CD4-positive, alpha-beta T cell (primary cell): ENCODE results near the gene ZNF385D. TPM values are rescaled to one million over a fixed set of nuclear protein-coding genes. Genes with fewer than 3 reads are reported as not detected.

Experiments
- ATAC-seq: fragments of 200-7000 bp; cut with Tn5 transposase; one replicate; pipeline ENCODE4 v1.10.0; 2022; ENCODE audit warnings: mild to moderate bottlenecking; ENCODE audit not compliant: poor library complexity
- CTCF ChIA-PET: fragments of 350-600 bp; sonication (Branson Sonifier 250); formaldehyde crosslinking; loops from one replicate; lab custom pipeline; 2021; ENCODE audit warnings: antibody characterized with exemption, inconsistent platforms; lab: Charles Lee
- POLR2A ChIA-PET: fragments of 350-600 bp; sonication (Branson Sonifier 250); formaldehyde crosslinking; loops from one replicate; lab custom pipeline; 2021; ENCODE audit warnings: antibody characterized with exemption, inconsistent platforms; lab: Charles Lee
- DNase-seq, 14 experiments: peaks; one replicate each; pipeline ENCODE4 v3.0.0-alpha.2; 2013 to 2020; ENCODE audit warnings: mixed read lengths in 2 of 14
- H3K27ac ChIP-seq, 2 donors: one replicate each; pipeline versions ENCODE4 v1.5.1 to v1.7.0; 2013; ENCODE audit warnings: low read length in 2 of 2, low read depth in 1 of 2, mild to moderate bottlenecking in 1 of 2
- H3K27me3 ChIP-seq, 2 experiments: 1 replicate in 1 of 2; 2 replicates in 1 of 2; pipeline versions ENCODE4 v1.6.1 to v1.7.0; 2013; ENCODE audit warnings: low read length in 2 of 2, control low read depth in 1 of 2, mild to moderate bottlenecking in 1 of 2, moderate library complexity in 1 of 2; ENCODE audit not compliant: insufficient read depth in 2 of 2, control insufficient read depth in 1 of 2
- H3K36me3 ChIP-seq: one replicate; pipeline ENCODE4 v1.6.1; 2013; ENCODE audit warnings: low read length, control low read depth; ENCODE audit not compliant: insufficient read depth
- H3K4me1 ChIP-seq: one replicate; pipeline ENCODE4 v1.6.1; 2013; ENCODE audit warnings: low read length, control low read depth; ENCODE audit not compliant: insufficient read depth
- H3K4me3 ChIP-seq: one replicate; pipeline ENCODE4 v1.5.1; 2013; ENCODE audit warnings: mild to moderate bottlenecking, low read length, moderate library complexity
- H3K9me3 ChIP-seq, 2 experiments: 1 replicate in 1 of 2; 2 replicates in 1 of 2; pipeline versions ENCODE4 v1.6.1 to v1.7.0; 2013; ENCODE audit warnings: low read length in 2 of 2, mild to moderate bottlenecking in 2 of 2, control low read depth in 1 of 2, moderate library complexity in 1 of 2; ENCODE audit not compliant: control insufficient read depth in 1 of 2, insufficient read depth in 1 of 2
- H3K27ac Mint-ChIP-seq: one replicate; pipeline ENCODE4 v1.8.0; 2020; ENCODE audit warnings: mixed read lengths
- H3K27me3 Mint-ChIP-seq: one replicate; pipeline ENCODE4 v1.8.0; 2021; ENCODE audit warnings: mixed read lengths
- H3K36me3 Mint-ChIP-seq: one replicate; pipeline ENCODE4 v1.8.0; 2021; ENCODE audit warnings: low read depth, mixed read lengths
- H3K4me1 Mint-ChIP-seq: one replicate; pipeline ENCODE4 v1.8.0; 2021; ENCODE audit warnings: low read depth, mixed read lengths
- H3K4me3 Mint-ChIP-seq: one replicate; pipeline ENCODE4 v1.8.0; 2020; ENCODE audit warnings: mild to moderate bottlenecking, mixed read lengths
- H3K9me3 Mint-ChIP-seq: one replicate; pipeline ENCODE4 v1.8.0; 2020; ENCODE audit warnings: mixed read lengths
- CTCF ChIP-seq: fragments of 200-600 bp; IDR thresholded peaks from one replicate; pipeline ENCODE4 v1.8.0; 2022; ENCODE audit warnings: antibody characterized with exemption, mild to moderate bottlenecking
- intact Hi-C, 2 experiments: fragments of 100-400 bp; cut with DNase I in 1 of 2; cut with micrococcal nuclease in 1 of 2; formaldehyde crosslinking; loops; one replicate each; pipeline versions ENCODE4 v1.15.1 to v1.9.0; 2023 to 2025; cut with DNase I, micrococcal nuclease
- total RNA-seq, 174 experiments: library from RNA in 2 of 174; stranded (reverse) in 2 of 174; gene quantifications; one replicate each; pipeline ENCODE4 v1.2.3 and lab custom pipeline; 2021 to 2026

ZNF385D gene
- total RNA-seq, 2 experiments from 2014 or later, result not detected

- CTCF ChIA-PET, result no interaction called here
- no peak overlapping the region for H3K4me3 ChIP-seq
- no peaks in the 10 kb centered on the region for H3K4me1 Mint-ChIP-seq
- no peaks in the 10 kb centered on the region for H3K9me3 ChIP-seq
- H3K9me3 Mint-ChIP-seq, result peaks cover 13% of the 10 kb centered on the region
- POLR2A ChIA-PET, result no interaction called here
- H3K4me3 Mint-ChIP-seq, result no peak overlapping the region
- TF ChIP-seq CTCF, result no peak
- no peaks in the 10 kb centered on the region for H3K36me3 ChIP-seq
- intact Hi-C loops, result no loop called here
- no peak overlapping the region for H3K27ac ChIP-seq
- no peaks in the 10 kb centered on the region for H3K27me3 ChIP-seq
- H3K27ac Mint-ChIP-seq, result no peak overlapping the region
- DNase-seq, result no peak
- H3K36me3 Mint-ChIP-seq, result no peaks in the 10 kb centered on the region
- no peaks in the 10 kb centered on the region for H3K4me1 ChIP-seq
- H3K27me3 Mint-ChIP-seq, result no peaks in the 10 kb centered on the region
- no peak for ATAC-seq
These were observed 30.3 kb upstream of the ZNF385D start for GRCh38 chr3:21781355-21781754.

GRCh38 chr3:21779909-21780308 is 28.9 kb upstream of the ZNF385D start:
- DNase-seq, result no peak
- H3K4me3 Mint-ChIP-seq, result no peak overlapping the region

GRCh38 chr3:21778715-21779114 is 27.7 kb upstream of the ZNF385D start:
- H3K4me1 Mint-ChIP-seq, result no peaks in the 10 kb centered on the region
- H3K27ac Mint-ChIP-seq, result no peak overlapping the region
- no peak overlapping the region for H3K4me3 ChIP-seq
- no peaks in the 10 kb centered on the region for H3K27me3 ChIP-seq
- no peak for DNase-seq
- POLR2A ChIA-PET, result no interaction called here
- peaks cover 21% of the 10 kb centered on the region for H3K9me3 Mint-ChIP-seq
- no peaks in the 10 kb centered on the region for H3K36me3 Mint-ChIP-seq
- intact Hi-C loops, result no loop called here
- CTCF ChIA-PET, result no interaction called here
- no peak for ATAC-seq
- H3K4me1 ChIP-seq, result no peaks in the 10 kb centered on the region
- no peak for TF ChIP-seq CTCF
- H3K9me3 ChIP-seq, result no peaks in the 10 kb centered on the region
- H3K36me3 ChIP-seq, result no peaks in the 10 kb centered on the region
- no peak overlapping the region for H3K27ac ChIP-seq
- no peaks in the 10 kb centered on the region for H3K27me3 Mint-ChIP-seq
- no peak overlapping the region for H3K4me3 Mint-ChIP-seq

More at GRCh38 chr3:21779909-21780308, 28.9 kb upstream of the ZNF385D start:
- Histone ChIP-seq H3K27ac (no peak overlapping the region), H3K27me3 (no peaks in the 10 kb centered on the region), H3K9me3 (no peaks in the 10 kb centered on the region), H3K4me1 (no peaks in the 10 kb centered on the region), H3K4me3 (no peak overlapping the region), H3K36me3 (no peaks in the 10 kb centered on the region)
- ChIA-PET CTCF (no interaction called here), POLR2A (no interaction called here)
- ATAC-seq, result no peak
- TF ChIP-seq CTCF, result no peak
- no peak overlapping the region for H3K27ac Mint-ChIP-seq
- no peaks in the 10 kb centered on the region for H3K36me3 Mint-ChIP-seq
- no peaks in the 10 kb centered on the region for H3K27me3 Mint-ChIP-seq
- no peaks in the 10 kb centered on the region for H3K4me1 Mint-ChIP-seq
- peaks cover 14% of the 10 kb centered on the region for H3K9me3 Mint-ChIP-seq
- intact Hi-C loops, result no loop called here
